VCaP (cell line): Measurements from ENCODE around the gene MYBPC3.
"Not testable (repeated sequence)": the region's sequence is repeated elsewhere in the genome, so short reads cannot be mapped to it uniquely, and the experiment has no call there.

ENCODE experiments used
- H3K27ac ChIP-seq: fragments of 450-650 bp; 2 replicates; pipeline ENCODE4 v1.5.1; 2017
- CTCF ChIP-seq: fragments of 450-650 bp; conservative IDR thresholded peaks from 2 replicates; pipeline ENCODE4 v1.5.1; 2017; ENCODE audit warnings: mild to moderate bottlenecking, moderate library complexity

Gene MYBPC3

GRCh38 chr11:47318166-47318565 is 34.3 kb downstream of the MYBPC3 start:
- no peak for TF ChIP-seq CTCF
- no peak overlapping the region for H3K27ac ChIP-seq

GRCh38 chr11:47317064-47317828 is 35.3 kb downstream of the MYBPC3 start:
- no peak overlapping the region for H3K27ac ChIP-seq
- no peak for TF ChIP-seq CTCF

GRCh38 chr11:47316501-47316900 is 36.0 kb downstream of the MYBPC3 start:
- not testable (repeated sequence) for H3K27ac ChIP-seq

- H3K27ac ChIP-seq = no peak overlapping the region
- TF ChIP-seq CTCF = no peak
Measured at GRCh38 chr11:47314992-47315391, 37.5 kb downstream of the MYBPC3 start.

- no peak for TF ChIP-seq CTCF
Measured at GRCh38 chr11:47308050-47308823, 44.3 kb downstream of the MYBPC3 start.

GRCh38 chr11:47306484-47306844 is 46.0 kb downstream of the MYBPC3 start:
- no peak for TF ChIP-seq CTCF
- H3K27ac ChIP-seq = no peak overlapping the region

More at GRCh38 chr11:47308050-47308823, 44.3 kb downstream of the MYBPC3 start:
- H3K27ac ChIP-seq = no peak overlapping the region

- no peak for TF ChIP-seq CTCF
- H3K27ac ChIP-seq = no peak overlapping the region
Measured at GRCh38 chr11:47305734-47306483, 46.6 kb downstream of the MYBPC3 start.
